GM12872 (cell line): ENCODE results near the gene PAX8.

Source experiments
- CTCF ChIP-seq: IDR thresholded peaks from 3 replicates; pipeline ENCODE4 v1.5.1; 2011; ENCODE audit warnings: low read depth, mild to moderate bottlenecking, low read length, moderate library complexity; ENCODE audit not compliant: insufficient read depth

PAX8 gene

GRCh38 chr2:113217455-113218282, 61.1 kb downstream of the PAX8 start:
- TF ChIP-seq CTCF = peak; percentile 3; the same call in 1 of the 3 replicates

- no peak for TF ChIP-seq CTCF
Observed at GRCh38 chr2:113216891-113217454, 61.7 kb downstream of the PAX8 start.

GRCh38 chr2:113216321-113216720, 62.4 kb downstream of the PAX8 start:
- no peak for TF ChIP-seq CTCF

- TF ChIP-seq CTCF = no peak
Observed at GRCh38 chr2:113215056-113215455, 63.7 kb downstream of the PAX8 start.

GRCh38 chr2:113214141-113214540, 64.6 kb downstream of the PAX8 start:
- no peak for TF ChIP-seq CTCF

GRCh38 chr2:113213061-113213930, 65.4 kb downstream of the PAX8 start:
- no peak for TF ChIP-seq CTCF
